WTC11 (cell line): ENCODE data around the gene GARIN3.
"Not testable (repeated sequence)": the region's sequence is repeated elsewhere in the genome, so short reads cannot be mapped to it uniquely, and the experiment has no call there.

Source experiments
- CTCF ChIP-seq: fragments of 200-600 bp; IDR thresholded peaks from 2 replicates; pipeline ENCODE4 v1.8.0; 2022; ENCODE audit warnings: antibody characterized with exemption
- FOXK1 ChIP-seq: sonication (generic); formaldehyde crosslinking; IDR thresholded peaks from 2 replicates; pipeline ENCODE4 v1.8.0; 2022; ENCODE audit warnings: mild to moderate bottlenecking, moderate library complexity, missing genetic modification reagents
- IRF2 ChIP-seq: sonication (generic); formaldehyde crosslinking; IDR thresholded peaks from 2 replicates; pipeline ENCODE4 v1.8.0; 2022; ENCODE audit warnings: low read depth, missing genetic modification reagents, borderline replicate concordance
- SP1 ChIP-seq: sonication (generic); formaldehyde crosslinking; conservative IDR thresholded peaks from 2 replicates; pipeline ENCODE4 v1.8.1; 2022; ENCODE audit warnings: missing genetic modification reagents

DNA sequence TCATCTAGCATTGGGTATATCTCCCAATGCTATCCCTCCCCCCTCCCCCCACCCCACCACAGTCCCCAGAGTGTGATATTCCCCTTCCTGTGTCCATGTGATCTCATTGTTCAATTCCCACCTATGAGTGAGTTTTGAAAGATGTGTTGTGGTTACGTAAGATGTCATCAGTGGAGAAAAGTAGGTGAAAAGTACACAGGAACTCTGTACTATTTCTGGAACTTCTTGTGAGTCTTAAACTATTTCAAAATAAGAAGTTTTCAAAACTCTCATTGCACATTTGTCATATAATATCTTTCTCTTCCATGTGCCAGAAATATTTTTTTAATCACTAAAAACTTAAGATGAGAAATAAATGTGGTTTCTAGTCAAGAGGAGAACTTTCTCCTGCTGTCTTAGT, 44.6 kb upstream of the GARIN3 start:
- TF ChIP-seq CTCF; IRF2 (CRISPR knock-in tag); SP1; FOXK1 (CRISPR knock-in tag): not testable (repeated sequence)
